SU-DHL-6 (cell line): ENCODE results near the gene ARHGEF39.

Source experiments
- H2AFZ ChIP-seq: fragments of 200-600 bp; sonication (generic); 2 replicates; pipeline ENCODE4 v1.6.1; 2014; ENCODE audit warnings: low read depth, mild to moderate bottlenecking, moderate library complexity, mixed read lengths, antibody characterized with exemption, low read length; ENCODE audit not compliant: severe bottlenecking
- H3F3A ChIP-seq: fragments of 200-600 bp; shearing (Covaris generic); 2 replicates; pipeline ENCODE4 v1.6.0; 2016; ENCODE audit warnings: antibody characterized with exemption, mild to moderate bottlenecking; ENCODE audit not compliant: insufficient read depth
- H3K27ac ChIP-seq: fragments of 200-600 bp; sonication (generic); 2 replicates; pipeline ENCODE4 v1.5.1; 2016; ENCODE audit warnings: low read depth, mild to moderate bottlenecking, low read length, moderate library complexity, mixed read lengths
- H3K27me3 ChIP-seq: fragments of 200-600 bp; sonication (generic), shearing (Covaris generic); 2 replicates; pipeline ENCODE4 v1.6.0; 2014; ENCODE audit warnings: mild to moderate bottlenecking, low read length
- H3K36me3 ChIP-seq: fragments of 200-600 bp; sonication (generic); 2 replicates; pipeline ENCODE4 v1.6.1; 2014; ENCODE audit warnings: mild to moderate bottlenecking, low read length, mixed read lengths
- H3K4me2 ChIP-seq: fragments of 300-600, 200-600 bp; shearing (Covaris generic), sonication (generic); 2 replicates; pipeline ENCODE4 v1.6.0; 2014; ENCODE audit warnings: low read length, low read depth, mild to moderate bottlenecking; ENCODE audit not compliant: poor library complexity, severe bottlenecking
- H3K4me3 ChIP-seq: fragments of 200-600 bp; sonication (generic); 2 replicates; pipeline ENCODE4 v1.5.1; 2014; ENCODE audit warnings: antibody characterized with exemption, low read length, mild to moderate bottlenecking, mixed read lengths; ENCODE audit not compliant: insufficient read depth, poor library complexity, severe bottlenecking
- H3K79me2 ChIP-seq: fragments of 200-600 bp; sonication (generic); 2 replicates; pipeline ENCODE4 v1.6.1; 2014; ENCODE audit warnings: mild to moderate bottlenecking, low read length, moderate library complexity; ENCODE audit not compliant: insufficient read depth
- H3K9ac ChIP-seq: fragments of 200-600 bp; sonication (generic); 2 replicates; pipeline ENCODE4 v1.7.0; 2014; ENCODE audit warnings: mild to moderate bottlenecking, low read length
- H3K9me2 ChIP-seq: fragments of 200-600 bp; sonication (generic); replicated peaks from 2 replicates; pipeline ENCODE4 v1.6.1; 2014; ENCODE audit warnings: low read length; ENCODE audit not compliant: insufficient read depth
- H3K9me3 ChIP-seq: fragments of 200-600 bp; sonication (generic); 2 replicates; pipeline ENCODE4 v1.6.1; 2014; ENCODE audit warnings: low read length, mixed read lengths; ENCODE audit not compliant: insufficient read depth
- H4K20me1 ChIP-seq: fragments of 200-600 bp; sonication (generic); 2 replicates; pipeline ENCODE4 v1.6.1; 2014; ENCODE audit warnings: low read depth, mild to moderate bottlenecking, antibody characterized with exemption, low read length, moderate library complexity, mixed read lengths
- EZH2phosphoT487 ChIP-seq: fragments of 200-600 bp; sonication (generic), shearing (Covaris generic); conservative IDR thresholded peaks from 2 replicates; pipeline ENCODE4 v1.6.1; 2018; ENCODE audit warnings: mild to moderate bottlenecking, antibody characterized with exemption, low read length, moderate library complexity, mixed read lengths
- TF ChIP-seq, protein P1 (sequence below): fragments of 200-600 bp; sonication (generic); IDR thresholded peaks from one replicate; pipeline ENCODE4 v1.5.1; 2017; ENCODE audit warnings: antibody characterized with exemption, mild to moderate bottlenecking, low read length, moderate library complexity; ENCODE audit not compliant: insufficient read depth, poor library complexity, severe bottlenecking

Gene ARHGEF39

GRCh38 chr9:35697486-35697885 lies 32.5 kb upstream of the ARHGEF39 start:
- Histone ChIP-seq H3K79me2 (no peaks in the 10 kb centered on the region), H3K27me3 (no peaks in the 10 kb centered on the region), H3K9me3 (no peaks in the 10 kb centered on the region), H3K9me2 (no peaks in the 10 kb centered on the region), H3K9ac (no peak overlapping the region), H3K36me3 (peaks cover 20% of the 10 kb centered on the region; the same call in 1 of the 2 replicates), H2AFZ (no peak overlapping the region), H4K20me1 (no peaks in the 10 kb centered on the region), H3F3A (no peaks in the 10 kb centered on the region), H3K27ac (no peak overlapping the region), H3K4me3 (no peak overlapping the region), H3K4me2 (no peak overlapping the region)
- TF ChIP-seq, protein P1, sequence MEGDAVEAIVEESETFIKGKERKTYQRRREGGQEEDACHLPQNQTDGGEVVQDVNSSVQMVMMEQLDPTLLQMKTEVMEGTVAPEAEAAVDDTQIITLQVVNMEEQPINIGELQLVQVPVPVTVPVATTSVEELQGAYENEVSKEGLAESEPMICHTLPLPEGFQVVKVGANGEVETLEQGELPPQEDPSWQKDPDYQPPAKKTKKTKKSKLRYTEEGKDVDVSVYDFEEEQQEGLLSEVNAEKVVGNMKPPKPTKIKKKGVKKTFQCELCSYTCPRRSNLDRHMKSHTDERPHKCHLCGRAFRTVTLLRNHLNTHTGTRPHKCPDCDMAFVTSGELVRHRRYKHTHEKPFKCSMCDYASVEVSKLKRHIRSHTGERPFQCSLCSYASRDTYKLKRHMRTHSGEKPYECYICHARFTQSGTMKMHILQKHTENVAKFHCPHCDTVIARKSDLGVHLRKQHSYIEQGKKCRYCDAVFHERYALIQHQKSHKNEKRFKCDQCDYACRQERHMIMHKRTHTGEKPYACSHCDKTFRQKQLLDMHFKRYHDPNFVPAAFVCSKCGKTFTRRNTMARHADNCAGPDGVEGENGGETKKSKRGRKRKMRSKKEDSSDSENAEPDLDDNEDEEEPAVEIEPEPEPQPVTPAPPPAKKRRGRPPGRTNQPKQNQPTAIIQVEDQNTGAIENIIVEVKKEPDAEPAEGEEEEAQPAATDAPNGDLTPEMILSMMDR: no peak
- TF ChIP-seq EZH2phosphoT487: no peak

GRCh38 chr9:35696520-35697215 lies 31.7 kb upstream of the ARHGEF39 start:
- no peaks in the 10 kb centered on the region for H3K79me2 ChIP-seq
- no peaks in the 10 kb centered on the region for H3F3A ChIP-seq
- H3K4me2 ChIP-seq: no peak overlapping the region
- H4K20me1 ChIP-seq: no peaks in the 10 kb centered on the region
- no peak for TF ChIP-seq EZH2phosphoT487
- TF ChIP-seq, protein P1: peak; percentile 95
- no peaks in the 10 kb centered on the region for H3K9me3 ChIP-seq
- H3K27ac ChIP-seq: no peak overlapping the region
- H2AFZ ChIP-seq: no peak overlapping the region
- no peak overlapping the region for H3K9ac ChIP-seq
- H3K4me3 ChIP-seq: no peak overlapping the region
- no peaks in the 10 kb centered on the region for H3K9me2 ChIP-seq
- peaks cover 14% of the 10 kb centered on the region; the same call in 1 of the 2 replicates for H3K36me3 ChIP-seq
- H3K27me3 ChIP-seq: no peaks in the 10 kb centered on the region

DNA sequence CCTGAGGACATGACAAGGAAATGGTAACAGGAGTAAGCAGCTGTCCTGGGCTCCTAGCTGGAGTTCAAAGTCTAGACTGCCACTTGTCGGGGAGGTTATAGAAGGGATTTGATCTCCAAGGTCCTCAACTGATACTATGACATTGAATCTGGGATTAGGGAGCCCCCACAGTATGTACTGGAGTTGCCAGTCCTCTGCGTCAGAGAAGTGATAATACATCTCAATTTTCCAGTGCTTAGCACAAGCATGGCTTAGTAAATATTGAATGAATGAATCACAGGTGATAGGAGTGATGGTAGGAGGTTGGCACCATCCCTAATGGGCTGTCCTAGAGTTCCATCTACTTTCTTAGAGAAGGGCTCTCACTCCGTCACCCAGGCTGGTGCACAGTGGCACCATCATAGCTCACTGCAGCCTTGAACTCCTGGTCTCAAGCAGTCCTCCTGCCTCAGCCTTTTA lies 31.0 kb upstream of the ARHGEF39 start:
- no peak overlapping the region for H3K27ac ChIP-seq

More for the DNA sequence above, 31.0 kb upstream of the ARHGEF39 start:
- Histone ChIP-seq H3K27me3 (no peaks in the 10 kb centered on the region), H4K20me1 (no peaks in the 10 kb centered on the region), H3K79me2 (no peaks in the 10 kb centered on the region), H3K4me2 (no peak overlapping the region), H2AFZ (no peak overlapping the region), H3K9me2 (no peaks in the 10 kb centered on the region), H3K4me3 (no peak overlapping the region), H3F3A (no peaks in the 10 kb centered on the region), H3K9ac (no peak overlapping the region), H3K9me3 (no peaks in the 10 kb centered on the region), H3K36me3 (peaks cover 14% of the 10 kb centered on the region; the same call in 1 of the 2 replicates)
- TF ChIP-seq EZH2phosphoT487: no peak
- TF ChIP-seq, protein P1: no peak
